DMS53 (cell line): ENCODE results near the gene LRRC58.
A peak's percentile ranks its signal among the peaks of the same experiment; 100 is the strongest.
"Not testable (repeated sequence)": the region's sequence is repeated elsewhere in the genome, so short reads cannot be mapped to it uniquely, and the experiment has no call there.

Experiments
- DNase-seq: peaks from one replicate; lab custom pipeline; 2025; lab: John Stamatoyannopoulos, UW

The LRRC58 gene

GRCh38 chr3:120339362-120339761 is 9.8 kb downstream of the LRRC58 start:
- DNase-seq: no peak

GRCh38 chr3:120338517-120338916 is 10.6 kb downstream of the LRRC58 start:
- DNase-seq: no peak

GRCh38 chr3:120332646-120333045 is 16.5 kb downstream of the LRRC58 start:
- no peak for DNase-seq

- DNase-seq: no peak
Measured at GRCh38 chr3:120331076-120331475, 18.1 kb downstream of the LRRC58 start.

- DNase-seq: peak; percentile 2
Measured at GRCh38 chr3:120326784-120327183, 22.4 kb downstream of the LRRC58 start.

- DNase-seq: no peak
Measured at GRCh38 chr3:120324190-120324589, 25.0 kb downstream of the LRRC58 start.

GRCh38 chr3:120323761-120324160 is 25.4 kb downstream of the LRRC58 start:
- not testable (repeated sequence) for DNase-seq

GRCh38 chr3:120311863-120312794 is 37.0 kb downstream of the LRRC58 start:
- no peak for DNase-seq

- no peak for DNase-seq
Measured at GRCh38 chr3:120306519-120307455, 42.4 kb downstream of the LRRC58 start.

- DNase-seq: no peak
Measured at GRCh38 chr3:120304616-120305015, 44.5 kb downstream of the LRRC58 start.

- DNase-seq: no peak
Measured at GRCh38 chr3:120302361-120302760, 46.8 kb downstream of the LRRC58 start.

GRCh38 chr3:120300971-120301370 is 48.2 kb downstream of the LRRC58 start:
- no peak for DNase-seq

GRCh38 chr3:120299403-120299802 is 49.8 kb downstream of the LRRC58 start:
- no peak for DNase-seq

- DNase-seq: no peak
Measured at GRCh38 chr3:120298996-120299395, 50.2 kb downstream of the LRRC58 start.

GRCh38 chr3:120291552-120291951 is 57.6 kb downstream of the LRRC58 start:
- not testable (repeated sequence) for DNase-seq

GRCh38 chr3:120289636-120290035 is 59.5 kb downstream of the LRRC58 start:
- no peak for DNase-seq

GRCh38 chr3:120286465-120286864 is 62.7 kb downstream of the LRRC58 start:
- no peak for DNase-seq

GRCh38 chr3:120285508-120285841 is 63.7 kb downstream of the LRRC58 start:
- no peak for DNase-seq

GRCh38 chr3:120284747-120285507 is 64.2 kb downstream of the LRRC58 start, which contains the start of gene GPR156:
TSS of gene GPR156 (minus strand) at chr3:120285222. CDS start at chr3:120244098, 41,124 bp downstream.
- DNase-seq: peak; percentile 46

GRCh38 chr3:120281261-120281660 is 67.9 kb downstream of the LRRC58 start:
- DNase-seq: no peak

- no peak for DNase-seq
Measured at GRCh38 chr3:120280566-120280965, 68.6 kb downstream of the LRRC58 start.

- DNase-seq: no peak
Measured at GRCh38 chr3:120280026-120280425, 69.1 kb downstream of the LRRC58 start.
